HuH-7 (cell line): Measurements from ENCODE around the gene OSGEPL1.
"Not testable (repeated sequence)": the region's sequence is repeated elsewhere in the genome, so short reads cannot be mapped to it uniquely, and the experiment has no call there.

Experiments used
- DNase-seq: peaks from one replicate; pipeline ENCODE4 v3.0.0; 2011; ENCODE audit warnings: low spot score

OSGEPL1 gene

DNA sequence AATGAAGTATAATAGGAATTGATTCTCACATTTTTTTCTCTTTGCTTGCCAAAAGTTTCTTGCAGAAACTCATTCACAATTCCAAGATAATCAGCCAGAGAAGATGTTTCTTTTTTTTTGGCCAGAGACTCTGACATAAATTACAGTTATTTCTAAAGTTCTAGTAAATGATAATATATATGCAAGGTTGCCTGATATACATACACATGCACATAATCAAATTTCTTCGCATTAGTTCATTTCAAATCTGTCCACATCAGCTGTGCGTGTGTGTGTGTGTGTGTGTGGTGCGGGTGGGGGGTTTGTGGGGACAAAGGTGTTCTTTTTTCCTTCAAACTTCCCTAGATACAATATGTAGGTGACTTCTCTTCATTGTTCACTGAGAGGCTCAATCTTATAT is 33.2 kb downstream of the OSGEPL1 start:
- DNase-seq = no peak

DNA sequence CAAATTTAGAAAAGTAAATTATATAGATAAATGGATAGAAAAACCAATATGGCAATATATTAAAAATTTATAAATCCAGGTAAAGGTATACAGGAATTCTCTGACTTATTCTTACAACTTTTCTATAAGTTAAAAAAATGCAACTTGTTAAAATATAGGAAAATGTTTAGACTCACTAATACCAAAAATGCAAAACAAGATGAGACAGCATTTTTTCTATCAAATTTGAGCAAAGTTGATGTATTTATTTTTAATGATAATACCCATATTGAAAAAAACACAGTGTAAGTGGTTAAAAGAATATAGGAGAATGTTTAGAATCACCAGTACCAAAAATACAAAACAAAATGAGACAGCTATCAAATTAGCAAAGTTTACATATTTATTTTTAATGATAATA is 35.7 kb downstream of the OSGEPL1 start:
- no peak for DNase-seq

DNA sequence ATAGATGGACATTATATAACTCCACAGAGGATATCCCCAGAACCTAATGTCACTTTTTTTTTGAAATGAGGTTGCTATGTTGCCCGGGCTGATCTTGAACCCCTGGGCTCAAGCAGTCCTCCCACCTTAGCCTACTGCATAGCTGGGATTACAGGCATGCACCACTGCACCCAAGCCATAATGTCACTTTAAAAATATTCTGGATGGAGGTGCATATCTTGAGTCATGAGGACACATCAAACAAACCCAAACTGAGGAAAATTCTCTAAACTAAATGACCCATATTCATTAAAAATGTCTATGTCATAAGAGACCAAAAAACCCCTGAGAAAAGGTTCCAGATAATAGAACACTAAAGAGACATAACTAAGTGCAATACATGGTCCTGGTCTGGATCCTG is 36.3 kb downstream of the OSGEPL1 start:
- DNase-seq = no peak

DNA sequence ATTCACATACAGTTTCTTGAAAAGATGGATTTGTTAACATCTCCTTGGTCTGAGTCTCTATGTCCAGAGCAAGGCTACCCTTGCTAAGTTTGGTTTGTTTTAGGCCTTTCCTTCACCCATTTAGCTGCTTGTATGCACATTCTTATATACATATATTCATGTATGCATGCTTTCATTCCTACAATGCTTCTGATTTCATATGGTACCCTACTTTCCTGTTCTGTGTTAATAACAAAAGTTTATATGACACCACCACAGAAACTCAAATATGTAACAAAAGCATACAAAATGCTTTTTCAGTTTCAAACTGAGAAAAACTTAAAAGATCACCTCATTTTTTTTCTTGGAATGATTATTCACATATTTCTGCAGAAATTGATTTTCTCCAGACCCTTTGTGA is 39.4 kb downstream of the OSGEPL1 start:
- no peak for DNase-seq

DNA sequence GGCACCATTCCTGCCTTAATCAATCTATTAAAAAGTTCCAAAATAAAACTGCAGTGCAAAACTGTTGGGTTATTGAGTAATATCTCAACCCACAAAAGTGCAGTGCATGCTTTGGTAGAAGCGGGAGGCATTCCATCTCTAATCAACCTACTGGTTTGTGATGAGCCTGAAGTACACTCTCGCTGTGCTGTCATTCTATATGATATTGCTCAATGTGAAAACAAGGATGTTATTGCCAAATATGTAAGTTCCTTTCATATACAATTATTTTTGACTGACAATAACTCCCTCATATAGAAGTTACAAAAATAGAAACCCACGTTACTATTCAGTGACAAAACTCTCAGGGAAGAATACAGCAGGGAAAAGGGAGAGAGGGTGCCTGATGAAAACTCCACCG is 43.0 kb downstream of the OSGEPL1 start:
- DNase-seq = no peak

- DNase-seq = not testable (repeated sequence)
Measured at GRCh38 chr2:189717593-189717992, 45.0 kb downstream of the OSGEPL1 start.

GRCh38 chr2:189709501-189710221 is 52.9 kb downstream of the OSGEPL1 start:
- DNase-seq = no peak

DNA sequence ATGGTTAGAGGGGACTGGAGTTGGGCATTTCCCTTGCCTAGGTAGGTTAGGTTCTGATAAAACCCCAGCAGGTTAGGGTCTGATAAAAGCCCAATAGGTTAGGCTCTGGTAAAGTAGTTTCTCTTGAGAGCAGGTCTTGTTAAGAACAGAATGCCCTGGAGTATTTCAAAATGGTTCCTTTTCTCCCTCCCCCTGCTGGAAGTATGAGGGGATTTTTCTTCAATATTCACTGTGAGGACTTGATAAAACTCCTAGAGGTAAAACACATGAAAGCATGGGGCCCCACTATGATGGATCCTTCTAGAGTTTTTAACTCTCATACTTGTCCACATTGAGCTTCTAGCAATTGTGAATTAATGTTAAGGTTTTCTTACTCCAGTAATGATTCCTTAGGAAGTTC is 60.5 kb downstream of the OSGEPL1 start:
- DNase-seq = no peak

DNA sequence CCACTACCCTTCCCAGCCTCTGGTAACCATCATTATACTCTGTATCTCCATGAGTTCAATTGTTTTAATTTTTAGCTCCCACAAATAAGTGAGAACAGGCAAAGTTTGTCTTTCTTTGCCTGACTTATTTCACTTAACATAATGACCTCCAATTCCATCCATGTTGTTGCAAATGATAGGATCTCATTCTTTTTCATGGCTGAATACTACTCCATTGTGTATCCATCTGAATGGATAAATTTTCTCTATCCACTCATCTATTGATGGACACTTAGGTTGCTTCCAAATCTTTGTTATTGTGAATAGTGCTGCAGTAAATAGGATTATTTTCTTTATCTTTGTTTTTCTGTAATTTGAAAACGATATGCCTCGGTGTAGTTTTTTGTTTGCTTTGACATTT is 61.9 kb downstream of the OSGEPL1 start:
- DNase-seq = no peak

DNA sequence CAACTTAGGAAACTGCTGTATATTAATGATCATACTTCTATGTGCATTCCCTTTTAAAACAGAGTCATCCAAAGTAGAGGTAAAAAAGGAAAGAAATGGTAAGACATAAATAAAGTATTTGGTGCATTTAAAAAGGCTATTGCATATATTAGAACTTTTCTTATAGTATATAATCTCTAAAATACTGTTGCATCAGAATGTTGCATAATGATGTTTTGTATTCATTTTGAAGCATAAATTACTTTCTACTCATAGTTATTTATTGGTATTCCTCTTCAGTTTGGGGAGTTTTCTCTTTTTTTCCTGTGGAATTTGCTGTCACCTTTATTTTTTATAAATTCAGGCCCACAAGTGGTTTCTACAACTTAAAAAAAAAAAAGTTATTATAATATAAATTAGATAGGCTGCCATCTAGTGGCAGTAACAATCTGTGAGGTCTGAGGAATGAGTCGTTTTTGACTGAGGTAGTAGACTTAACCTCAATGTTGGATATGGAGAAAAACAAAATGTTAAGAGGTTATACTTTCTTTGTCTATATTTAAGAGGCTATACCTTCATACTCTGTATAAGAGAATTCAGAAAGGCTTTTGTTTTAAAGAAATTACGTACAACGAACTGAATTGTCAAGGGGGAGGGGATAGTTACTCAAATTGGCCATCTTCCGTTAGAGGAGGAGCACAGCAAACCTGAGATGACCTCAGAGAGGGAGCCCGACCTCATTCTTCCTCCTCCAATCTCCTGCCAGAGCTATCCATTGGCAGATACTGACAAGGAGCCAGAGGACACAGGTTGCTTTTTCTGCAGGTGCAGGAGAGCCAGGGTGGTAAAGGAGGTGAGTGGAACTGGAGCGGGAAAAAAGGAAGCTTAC is 64.3 kb downstream of the OSGEPL1 start:
- no peak for DNase-seq
